ENCODE measurements around the gene SHISA8.

Gene SHISA8

DNA sequence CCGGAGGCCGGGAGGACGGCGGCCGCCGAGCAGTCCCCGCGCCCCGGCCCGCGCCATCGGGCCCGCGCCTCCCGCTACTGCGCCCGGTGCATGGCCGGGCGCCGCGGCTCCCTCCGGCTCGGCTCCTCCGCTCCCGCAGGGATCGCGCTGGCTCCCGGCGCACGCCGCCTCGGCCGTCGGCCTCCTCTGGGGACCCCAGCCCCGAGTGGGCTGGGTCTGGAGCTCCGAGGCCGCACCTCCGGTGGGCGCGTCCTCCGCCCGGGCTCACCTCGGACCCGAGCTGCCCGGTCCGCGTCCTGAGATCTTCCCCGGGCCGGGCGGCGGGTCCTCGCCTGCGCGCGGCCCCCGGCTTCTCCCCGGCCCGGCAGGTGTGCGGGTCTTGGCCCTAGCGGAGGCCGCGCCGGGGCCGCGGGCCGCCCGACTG lies 251 bp downstream of the SHISA8 start:
- peak overlapping the region; percentile 68; the same call in 1 of the 2 replicates for H3K27ac ChIP-seq (ENCODE audit: extremely low read depth, low read depth, low read length)
- peaks cover 6% of the 10 kb centered on the region for H3K4me1 ChIP-seq (ENCODE audit: control insufficient read depth, insufficient read depth, low read length)
- POLR2A ChIA-PET, result interaction anchor here (0.8 to 1.7 kb wide), 5 partner anchors 11 to 114 kb away, joined by 3 to 6 read pairs (median 4); partner anchors contain the start of genes CCDC134, CENPM and SREBF2
- no peaks in the 10 kb centered on the region for H3K9me3 ChIP-seq (ENCODE audit: control insufficient read depth, insufficient read depth, low read depth, low read length)
- no peak for TF ChIP-seq ZNF48 (tag by site-specific recombination; IDR thresholded peaks at IDR 0.05)
- TF ChIP-seq ZNF10 (tag by site-specific recombination; IDR thresholded peaks at IDR 0.05), result no peak
- TF ChIP-seq TCF7L2 (IDR thresholded peaks at IDR 0.05; ENCODE audit: borderline replicate concordance, low read depth, low read length), result no peak
- TF ChIP-seq ZNF654 (tag by site-specific recombination; IDR thresholded peaks at IDR 0.05; ENCODE audit: low read depth), result no peak
- TF ChIP-seq KLF10 (tag by site-specific recombination; IDR thresholded peaks at IDR 0.05), result no peak
- TF ChIP-seq SALL2 (tag by site-specific recombination; IDR thresholded peaks at IDR 0.05; ENCODE audit: borderline replicate concordance), result no peak
- TF ChIP-seq KLF8 (tag by site-specific recombination; IDR thresholded peaks at IDR 0.05), result no peak
- no peak for TF ChIP-seq GLIS1 (tag by site-specific recombination; IDR thresholded peaks at IDR 0.05)
- no peak for TF ChIP-seq HOXD13 (CRISPR knock-in tag; IDR thresholded peaks at IDR 0.05; ENCODE audit: borderline replicate concordance)
- 0 out of 2 replicates have a peak, but pooled peaks have one; percentile 22 for TF ChIP-seq ZNF660 (tag by site-specific recombination; IDR thresholded peaks at IDR 0.05)
- no peak for TF ChIP-seq ZNF626 (tag by site-specific recombination; IDR thresholded peaks at IDR 0.05)
- TF ChIP-seq, protein P1, sequence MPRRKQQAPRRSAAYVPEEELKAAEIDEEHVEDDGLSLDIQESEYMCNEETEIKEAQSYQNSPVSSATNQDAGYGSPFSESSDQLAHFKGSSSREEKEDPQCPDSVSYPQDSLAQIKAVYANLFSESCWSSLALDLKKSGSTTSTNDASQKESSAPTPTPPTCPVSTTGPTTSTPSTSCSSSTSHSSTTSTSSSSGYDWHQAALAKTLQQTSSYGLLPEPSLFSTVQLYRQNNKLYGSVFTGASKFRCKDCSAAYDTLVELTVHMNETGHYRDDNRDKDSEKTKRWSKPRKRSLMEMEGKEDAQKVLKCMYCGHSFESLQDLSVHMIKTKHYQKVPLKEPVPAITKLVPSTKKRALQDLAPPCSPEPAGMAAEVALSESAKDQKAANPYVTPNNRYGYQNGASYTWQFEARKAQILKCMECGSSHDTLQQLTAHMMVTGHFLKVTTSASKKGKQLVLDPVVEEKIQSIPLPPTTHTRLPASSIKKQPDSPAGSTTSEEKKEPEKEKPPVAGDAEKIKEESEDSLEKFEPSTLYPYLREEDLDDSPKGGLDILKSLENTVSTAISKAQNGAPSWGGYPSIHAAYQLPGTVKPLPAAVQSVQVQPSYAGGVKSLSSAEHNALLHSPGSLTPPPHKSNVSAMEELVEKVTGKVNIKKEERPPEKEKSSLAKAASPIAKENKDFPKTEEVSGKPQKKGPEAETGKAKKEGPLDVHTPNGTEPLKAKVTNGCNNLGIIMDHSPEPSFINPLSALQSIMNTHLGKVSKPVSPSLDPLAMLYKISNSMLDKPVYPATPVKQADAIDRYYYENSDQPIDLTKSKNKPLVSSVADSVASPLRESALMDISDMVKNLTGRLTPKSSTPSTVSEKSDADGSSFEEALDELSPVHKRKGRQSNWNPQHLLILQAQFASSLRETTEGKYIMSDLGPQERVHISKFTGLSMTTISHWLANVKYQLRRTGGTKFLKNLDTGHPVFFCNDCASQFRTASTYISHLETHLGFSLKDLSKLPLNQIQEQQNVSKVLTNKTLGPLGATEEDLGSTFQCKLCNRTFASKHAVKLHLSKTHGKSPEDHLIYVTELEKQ (tag by site-specific recombination; IDR thresholded peaks at IDR 0.05; ENCODE audit: borderline replicate concordance), result no peak
- TF ChIP-seq ZNF266 (tag by site-specific recombination; IDR thresholded peaks at IDR 0.05; ENCODE audit: low read depth), result no peak
- TF ChIP-seq, protein P2, sequence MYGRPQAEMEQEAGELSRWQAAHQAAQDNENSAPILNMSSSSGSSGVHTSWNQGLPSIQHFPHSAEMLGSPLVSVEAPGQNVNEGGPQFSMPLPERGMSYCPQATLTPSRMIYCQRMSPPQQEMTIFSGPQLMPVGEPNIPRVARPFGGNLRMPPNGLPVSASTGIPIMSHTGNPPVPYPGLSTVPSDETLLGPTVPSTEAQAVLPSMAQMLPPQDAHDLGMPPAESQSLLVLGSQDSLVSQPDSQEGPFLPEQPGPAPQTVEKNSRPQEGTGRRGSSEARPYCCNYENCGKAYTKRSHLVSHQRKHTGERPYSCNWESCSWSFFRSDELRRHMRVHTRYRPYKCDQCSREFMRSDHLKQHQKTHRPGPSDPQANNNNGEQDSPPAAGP (tag by site-specific recombination; IDR thresholded peaks at IDR 0.05), result no peak
- no peak for TF ChIP-seq SCRT1 (tag by site-specific recombination; IDR thresholded peaks at IDR 0.05; ENCODE audit: borderline replicate concordance)
- TF ChIP-seq IKZF3 (tag by site-specific recombination; IDR thresholded peaks at IDR 0.05), result 0 out of 2 replicates have a peak, but pooled peaks have one; percentile 20
- no peak for TF ChIP-seq ZNF629 (tag by site-specific recombination; IDR thresholded peaks at IDR 0.05)
- TF ChIP-seq, protein P3, sequence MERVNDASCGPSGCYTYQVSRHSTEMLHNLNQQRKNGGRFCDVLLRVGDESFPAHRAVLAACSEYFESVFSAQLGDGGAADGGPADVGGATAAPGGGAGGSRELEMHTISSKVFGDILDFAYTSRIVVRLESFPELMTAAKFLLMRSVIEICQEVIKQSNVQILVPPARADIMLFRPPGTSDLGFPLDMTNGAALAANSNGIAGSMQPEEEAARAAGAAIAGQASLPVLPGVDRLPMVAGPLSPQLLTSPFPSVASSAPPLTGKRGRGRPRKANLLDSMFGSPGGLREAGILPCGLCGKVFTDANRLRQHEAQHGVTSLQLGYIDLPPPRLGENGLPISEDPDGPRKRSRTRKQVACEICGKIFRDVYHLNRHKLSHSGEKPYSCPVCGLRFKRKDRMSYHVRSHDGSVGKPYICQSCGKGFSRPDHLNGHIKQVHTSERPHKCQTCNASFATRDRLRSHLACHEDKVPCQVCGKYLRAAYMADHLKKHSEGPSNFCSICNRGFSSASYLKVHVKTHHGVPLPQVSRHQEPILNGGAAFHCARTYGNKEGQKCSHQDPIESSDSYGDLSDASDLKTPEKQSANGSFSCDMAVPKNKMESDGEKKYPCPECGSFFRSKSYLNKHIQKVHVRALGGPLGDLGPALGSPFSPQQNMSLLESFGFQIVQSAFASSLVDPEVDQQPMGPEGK (tag by site-specific recombination; IDR thresholded peaks at IDR 0.05), result no peak
- CTCF ChIA-PET, result interaction anchor here (0.9 kb wide), 2 partner anchors 25 to 248 kb away, joined by 3 read pairs; no protein-coding TSS in a partner anchor
- H3K4me3 ChIP-seq (ENCODE audit: low read depth, low read length), result peak overlapping the region; percentile 30
- H3K36me3 ChIP-seq (ENCODE audit: control insufficient read depth in 2 of 2, insufficient read depth in 1 of 2, low read length in 2 of 2), result no peaks in the 10 kb centered on the region

Measured in HEK293 (cell line).